Measurements from ENCODE around the gene ZNF25. TPM values are rescaled to one million over a fixed set of nuclear protein-coding genes. Genes with fewer than 3 reads are reported as not detected.
"Not testable (repeated sequence)": the region's sequence is repeated elsewhere in the genome, so short reads cannot be mapped to it uniquely, and the experiment has no call there.

The ZNF25 gene
- total and polyA plus RNA-seq, 4 donors, result 0.93 to 2.8 (median 1.7) TPM

DNA sequence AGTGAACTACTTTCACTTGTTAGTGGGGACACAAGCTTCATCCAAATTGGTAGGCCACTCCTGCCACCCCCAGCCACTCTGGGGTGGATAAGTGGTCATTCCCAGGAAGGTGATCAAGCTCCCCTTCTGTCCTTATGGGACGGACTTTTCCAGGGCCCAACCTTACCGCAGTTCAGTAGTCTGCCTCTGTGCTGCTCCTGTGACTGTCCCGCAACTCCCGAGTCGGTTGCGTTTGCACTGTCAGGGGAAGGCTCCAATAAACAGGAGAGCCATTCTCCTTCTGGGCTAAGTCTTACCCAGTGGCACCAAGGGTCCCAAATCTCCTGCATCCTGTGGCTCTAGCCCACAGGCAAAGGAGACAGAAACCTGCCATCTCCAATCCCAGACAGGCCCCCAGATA is 26.6 kb upstream of the ZNF25 start:
- 92% methylated on average over 6 of the region's 6 CpGs for WGBS
- Histone ChIP-seq H3K9me3 (ENCODE audit: control insufficient read depth in 4 of 4, low read length in 3 of 4) (no peaks in the 10 kb centered on the region), H3K4me3 (ENCODE audit: low read depth in 1 of 3, low read length in 3 of 3) (no peak overlapping the region), H3K4me1 (ENCODE audit: control insufficient read depth in 4 of 4, insufficient read depth in 4 of 4, low read length in 3 of 4) (no peaks in the 10 kb centered on the region), H3K27ac (ENCODE audit: low read depth in 1 of 2, low read length in 2 of 2) (no peak overlapping the region), H3K27me3 (ENCODE audit: control insufficient read depth in 4 of 4, insufficient read depth in 4 of 4, low read length in 3 of 4) (no peaks in the 10 kb centered on the region), H3K9ac (ENCODE audit: low read depth in 1 of 2, low read length in 2 of 2) (no peak overlapping the region), H3K36me3 (ENCODE audit: control insufficient read depth in 4 of 4, insufficient read depth in 3 of 4, low read depth in 1 of 4, low read length in 3 of 4) (no peaks in the 10 kb centered on the region)
- DNase-seq (ENCODE audit: low spot score), result no peak
- TF ChIP-seq FOXA2 (IDR thresholded peaks at IDR 0.05), result no peak

DNA sequence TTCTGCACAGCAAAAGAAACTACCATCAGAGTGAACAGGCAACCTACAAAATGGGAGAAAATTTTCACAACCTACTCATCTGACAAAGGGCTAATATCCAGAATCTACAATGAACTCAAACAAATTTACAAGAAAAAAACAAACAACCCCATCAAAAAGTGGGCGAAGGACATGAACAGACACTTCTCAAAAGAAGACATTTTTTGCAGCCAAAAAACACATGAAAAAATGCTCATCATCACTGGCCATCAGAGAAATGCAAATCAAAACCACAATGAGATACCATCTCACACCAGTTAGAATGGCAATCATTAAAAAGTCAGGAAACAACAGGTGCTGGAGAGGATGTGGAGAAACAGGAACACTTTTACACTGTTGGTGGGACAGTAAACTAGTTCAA is 24.0 kb upstream of the ZNF25 start:
- not testable (repeated sequence) for H3K27ac ChIP-seq (ENCODE audit: low read depth in 1 of 2, low read length in 2 of 2); DNase-seq (ENCODE audit: low spot score); H3K4me1 ChIP-seq (ENCODE audit: control insufficient read depth in 4 of 4, insufficient read depth in 4 of 4, low read length in 3 of 4); H3K4me3 ChIP-seq (ENCODE audit: low read depth in 1 of 3, low read length in 3 of 3); H3K9me3 ChIP-seq (ENCODE audit: control insufficient read depth in 4 of 4, low read length in 3 of 4); H3K27me3 ChIP-seq (ENCODE audit: control insufficient read depth in 4 of 4, insufficient read depth in 4 of 4, low read length in 3 of 4); H3K36me3 ChIP-seq (ENCODE audit: control insufficient read depth in 4 of 4, insufficient read depth in 3 of 4, low read depth in 1 of 4, low read length in 3 of 4); H3K9ac ChIP-seq (ENCODE audit: low read depth in 1 of 2, low read length in 2 of 2)
- 90% methylated on average over 1 of the region's 1 CpG for WGBS

DNA sequence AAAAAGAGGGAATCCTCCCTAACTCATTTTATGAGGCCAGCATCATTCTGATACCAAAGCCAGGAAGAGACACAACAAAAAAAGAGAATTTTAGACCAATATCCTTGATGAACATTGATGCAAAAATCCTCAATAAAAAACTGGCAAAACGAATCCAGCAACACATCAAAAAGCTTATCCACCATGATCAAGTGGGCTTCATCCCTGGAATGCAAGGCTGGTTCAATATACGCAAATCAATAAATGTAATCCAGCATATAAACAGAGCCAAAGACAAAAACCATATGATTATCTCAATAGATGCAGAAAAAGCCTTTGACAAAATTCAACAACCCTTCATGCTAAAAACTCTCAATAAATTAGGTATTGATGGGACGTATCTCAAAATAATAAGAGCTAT is 22.5 kb upstream of the ZNF25 start:
- not testable (repeated sequence) for H3K27me3 ChIP-seq (ENCODE audit: control insufficient read depth in 4 of 4, insufficient read depth in 4 of 4, low read length in 3 of 4); H3K36me3 ChIP-seq (ENCODE audit: control insufficient read depth in 4 of 4, insufficient read depth in 3 of 4, low read depth in 1 of 4, low read length in 3 of 4); DNase-seq (ENCODE audit: low spot score); H3K4me3 ChIP-seq (ENCODE audit: low read depth in 1 of 3, low read length in 3 of 3); H3K9me3 ChIP-seq (ENCODE audit: control insufficient read depth in 4 of 4, low read length in 3 of 4); H3K9ac ChIP-seq (ENCODE audit: low read depth in 1 of 2, low read length in 2 of 2); H3K4me1 ChIP-seq (ENCODE audit: control insufficient read depth in 4 of 4, insufficient read depth in 4 of 4, low read length in 3 of 4); H3K27ac ChIP-seq (ENCODE audit: low read depth in 1 of 2, low read length in 2 of 2)
- 62% methylated on average over 2 of the region's 3 CpGs for WGBS

DNA sequence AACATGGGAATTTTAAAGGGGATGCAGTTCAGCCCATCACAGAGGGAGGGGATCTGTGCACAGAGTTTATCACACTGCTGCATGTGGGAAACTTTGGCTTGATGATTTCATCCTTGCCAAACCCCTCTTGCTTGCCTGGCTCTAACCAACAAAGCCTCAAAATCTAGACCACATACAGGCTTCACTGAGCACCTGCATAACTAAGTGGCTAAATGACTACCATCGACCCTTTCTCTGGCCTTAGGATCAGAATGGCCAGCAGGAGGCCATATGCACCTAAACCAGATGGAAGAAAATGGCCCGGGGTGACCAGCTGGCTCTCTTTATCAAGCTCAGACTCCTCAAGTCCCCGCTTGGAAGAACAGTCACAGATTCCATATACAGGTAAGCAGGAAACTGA is 15.6 kb upstream of the ZNF25 start:
- no peak for DNase-seq (ENCODE audit: low spot score)
- Histone ChIP-seq H3K9me3 (ENCODE audit: control insufficient read depth in 4 of 4, low read length in 3 of 4) (no peaks in the 10 kb centered on the region), H3K9ac (ENCODE audit: low read depth in 1 of 2, low read length in 2 of 2) (no peak overlapping the region), H3K36me3 (ENCODE audit: control insufficient read depth in 4 of 4, insufficient read depth in 3 of 4, low read depth in 1 of 4, low read length in 3 of 4) (no peaks in the 10 kb centered on the region), H3K4me1 (ENCODE audit: control insufficient read depth in 4 of 4, insufficient read depth in 4 of 4, low read length in 3 of 4) (no peaks in the 10 kb centered on the region), H3K4me3 (ENCODE audit: low read depth in 1 of 3, low read length in 3 of 3) (no peak overlapping the region), H3K27ac (ENCODE audit: low read depth in 1 of 2, low read length in 2 of 2) (no peak overlapping the region), H3K27me3 (ENCODE audit: control insufficient read depth in 4 of 4, insufficient read depth in 4 of 4, low read length in 3 of 4) (no peaks in the 10 kb centered on the region)
- no peak for TF ChIP-seq YY1 (IDR thresholded peaks at IDR 0.05)
- TF ChIP-seq, protein P1, sequence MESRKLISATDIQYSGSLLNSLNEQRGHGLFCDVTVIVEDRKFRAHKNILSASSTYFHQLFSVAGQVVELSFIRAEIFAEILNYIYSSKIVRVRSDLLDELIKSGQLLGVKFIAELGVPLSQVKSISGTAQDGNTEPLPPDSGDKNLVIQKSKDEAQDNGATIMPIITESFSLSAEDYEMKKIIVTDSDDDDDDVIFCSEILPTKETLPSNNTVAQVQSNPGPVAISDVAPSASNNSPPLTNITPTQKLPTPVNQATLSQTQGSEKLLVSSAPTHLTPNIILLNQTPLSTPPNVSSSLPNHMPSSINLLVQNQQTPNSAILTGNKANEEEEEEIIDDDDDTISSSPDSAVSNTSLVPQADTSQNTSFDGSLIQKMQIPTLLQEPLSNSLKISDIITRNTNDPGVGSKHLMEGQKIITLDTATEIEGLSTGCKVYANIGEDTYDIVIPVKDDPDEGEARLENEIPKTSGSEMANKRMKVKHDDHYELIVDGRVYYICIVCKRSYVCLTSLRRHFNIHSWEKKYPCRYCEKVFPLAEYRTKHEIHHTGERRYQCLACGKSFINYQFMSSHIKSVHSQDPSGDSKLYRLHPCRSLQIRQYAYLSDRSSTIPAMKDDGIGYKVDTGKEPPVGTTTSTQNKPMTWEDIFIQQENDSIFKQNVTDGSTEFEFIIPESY (IDR thresholded peaks at IDR 0.05), result no peak
- no peak for TF ChIP-seq HNF4G (IDR thresholded peaks at IDR 0.05)
- no peak for TF ChIP-seq HNF4A (conservative IDR thresholded peaks at IDR 0.05)
- TF ChIP-seq, protein P2, sequence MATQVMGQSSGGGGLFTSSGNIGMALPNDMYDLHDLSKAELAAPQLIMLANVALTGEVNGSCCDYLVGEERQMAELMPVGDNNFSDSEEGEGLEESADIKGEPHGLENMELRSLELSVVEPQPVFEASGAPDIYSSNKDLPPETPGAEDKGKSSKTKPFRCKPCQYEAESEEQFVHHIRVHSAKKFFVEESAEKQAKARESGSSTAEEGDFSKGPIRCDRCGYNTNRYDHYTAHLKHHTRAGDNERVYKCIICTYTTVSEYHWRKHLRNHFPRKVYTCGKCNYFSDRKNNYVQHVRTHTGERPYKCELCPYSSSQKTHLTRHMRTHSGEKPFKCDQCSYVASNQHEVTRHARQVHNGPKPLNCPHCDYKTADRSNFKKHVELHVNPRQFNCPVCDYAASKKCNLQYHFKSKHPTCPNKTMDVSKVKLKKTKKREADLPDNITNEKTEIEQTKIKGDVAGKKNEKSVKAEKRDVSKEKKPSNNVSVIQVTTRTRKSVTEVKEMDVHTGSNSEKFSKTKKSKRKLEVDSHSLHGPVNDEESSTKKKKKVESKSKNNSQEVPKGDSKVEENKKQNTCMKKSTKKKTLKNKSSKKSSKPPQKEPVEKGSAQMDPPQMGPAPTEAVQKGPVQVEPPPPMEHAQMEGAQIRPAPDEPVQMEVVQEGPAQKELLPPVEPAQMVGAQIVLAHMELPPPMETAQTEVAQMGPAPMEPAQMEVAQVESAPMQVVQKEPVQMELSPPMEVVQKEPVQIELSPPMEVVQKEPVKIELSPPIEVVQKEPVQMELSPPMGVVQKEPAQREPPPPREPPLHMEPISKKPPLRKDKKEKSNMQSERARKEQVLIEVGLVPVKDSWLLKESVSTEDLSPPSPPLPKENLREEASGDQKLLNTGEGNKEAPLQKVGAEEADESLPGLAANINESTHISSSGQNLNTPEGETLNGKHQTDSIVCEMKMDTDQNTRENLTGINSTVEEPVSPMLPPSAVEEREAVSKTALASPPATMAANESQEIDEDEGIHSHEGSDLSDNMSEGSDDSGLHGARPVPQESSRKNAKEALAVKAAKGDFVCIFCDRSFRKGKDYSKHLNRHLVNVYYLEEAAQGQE (IDR thresholded peaks at IDR 0.05), result no peak
- TF ChIP-seq NR2F2 (IDR thresholded peaks at IDR 0.05), result no peak
- TF ChIP-seq, protein P3, sequence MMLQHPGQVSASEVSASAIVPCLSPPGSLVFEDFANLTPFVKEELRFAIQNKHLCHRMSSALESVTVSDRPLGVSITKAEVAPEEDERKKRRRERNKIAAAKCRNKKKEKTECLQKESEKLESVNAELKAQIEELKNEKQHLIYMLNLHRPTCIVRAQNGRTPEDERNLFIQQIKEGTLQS (IDR thresholded peaks at IDR 0.05), result no peak
- TF ChIP-seq RAD21 (IDR thresholded peaks at IDR 0.05), result no peak
- no peak for TF ChIP-seq FOXA1 (IDR thresholded peaks at IDR 0.05)
- TF ChIP-seq, protein P4, sequence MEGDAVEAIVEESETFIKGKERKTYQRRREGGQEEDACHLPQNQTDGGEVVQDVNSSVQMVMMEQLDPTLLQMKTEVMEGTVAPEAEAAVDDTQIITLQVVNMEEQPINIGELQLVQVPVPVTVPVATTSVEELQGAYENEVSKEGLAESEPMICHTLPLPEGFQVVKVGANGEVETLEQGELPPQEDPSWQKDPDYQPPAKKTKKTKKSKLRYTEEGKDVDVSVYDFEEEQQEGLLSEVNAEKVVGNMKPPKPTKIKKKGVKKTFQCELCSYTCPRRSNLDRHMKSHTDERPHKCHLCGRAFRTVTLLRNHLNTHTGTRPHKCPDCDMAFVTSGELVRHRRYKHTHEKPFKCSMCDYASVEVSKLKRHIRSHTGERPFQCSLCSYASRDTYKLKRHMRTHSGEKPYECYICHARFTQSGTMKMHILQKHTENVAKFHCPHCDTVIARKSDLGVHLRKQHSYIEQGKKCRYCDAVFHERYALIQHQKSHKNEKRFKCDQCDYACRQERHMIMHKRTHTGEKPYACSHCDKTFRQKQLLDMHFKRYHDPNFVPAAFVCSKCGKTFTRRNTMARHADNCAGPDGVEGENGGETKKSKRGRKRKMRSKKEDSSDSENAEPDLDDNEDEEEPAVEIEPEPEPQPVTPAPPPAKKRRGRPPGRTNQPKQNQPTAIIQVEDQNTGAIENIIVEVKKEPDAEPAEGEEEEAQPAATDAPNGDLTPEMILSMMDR (IDR thresholded peaks at IDR 0.05; ENCODE audit: low read depth, low read length, missing input control), result no peak
- no peak for TF ChIP-seq EGR1 (IDR thresholded peaks at IDR 0.05; ENCODE audit: low read depth in 2 of 2)
- TF ChIP-seq, protein P5, sequence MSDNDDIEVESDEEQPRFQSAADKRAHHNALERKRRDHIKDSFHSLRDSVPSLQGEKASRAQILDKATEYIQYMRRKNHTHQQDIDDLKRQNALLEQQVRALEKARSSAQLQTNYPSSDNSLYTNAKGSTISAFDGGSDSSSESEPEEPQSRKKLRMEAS (IDR thresholded peaks at IDR 0.05), result no peak
- TF ChIP-seq FOXA2 (IDR thresholded peaks at IDR 0.05), result no peak
- TF ChIP-seq SP1 (IDR thresholded peaks at IDR 0.05), result no peak
- TF ChIP-seq GABPA (IDR thresholded peaks at IDR 0.05 in 1 of 2, conservative IDR thresholded peaks at IDR 0.05 in 1 of 2), result no peak
- no peak for TF ChIP-seq JUND (IDR thresholded peaks at IDR 0.05)
- no peak for TF ChIP-seq TAF1 (conservative IDR thresholded peaks at IDR 0.05)
- 75% methylated on average over 3 of the region's 3 CpGs for WGBS

Measured in liver (tissue), 9 donors.